ENCODE results near the gene TFB1M.
"Not testable (repeated sequence)": the region's sequence is repeated elsewhere in the genome, so short reads cannot be mapped to it uniquely, and the experiment has no call there.

DNA sequence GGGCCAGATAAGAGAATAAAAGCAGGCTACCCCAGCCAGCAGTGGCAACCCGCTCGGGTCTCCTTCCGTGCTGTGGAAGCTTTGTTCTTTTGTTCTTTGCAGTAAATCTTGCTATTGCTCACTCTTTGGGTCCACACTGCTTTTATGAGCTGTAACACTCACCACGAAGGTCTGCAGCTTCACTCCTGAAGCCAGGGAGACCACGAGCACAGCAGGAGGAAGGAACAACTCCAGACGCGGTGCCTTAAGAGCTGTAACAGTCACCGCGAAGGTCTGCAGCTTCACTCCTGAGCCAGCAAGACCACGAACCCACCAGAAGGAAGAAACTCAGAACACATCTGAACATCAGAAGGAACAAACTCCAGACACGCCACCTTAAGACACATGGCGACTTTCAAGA is 49.7 kb upstream of the TFB1M start:
- TF ChIP-seq, protein P1, sequence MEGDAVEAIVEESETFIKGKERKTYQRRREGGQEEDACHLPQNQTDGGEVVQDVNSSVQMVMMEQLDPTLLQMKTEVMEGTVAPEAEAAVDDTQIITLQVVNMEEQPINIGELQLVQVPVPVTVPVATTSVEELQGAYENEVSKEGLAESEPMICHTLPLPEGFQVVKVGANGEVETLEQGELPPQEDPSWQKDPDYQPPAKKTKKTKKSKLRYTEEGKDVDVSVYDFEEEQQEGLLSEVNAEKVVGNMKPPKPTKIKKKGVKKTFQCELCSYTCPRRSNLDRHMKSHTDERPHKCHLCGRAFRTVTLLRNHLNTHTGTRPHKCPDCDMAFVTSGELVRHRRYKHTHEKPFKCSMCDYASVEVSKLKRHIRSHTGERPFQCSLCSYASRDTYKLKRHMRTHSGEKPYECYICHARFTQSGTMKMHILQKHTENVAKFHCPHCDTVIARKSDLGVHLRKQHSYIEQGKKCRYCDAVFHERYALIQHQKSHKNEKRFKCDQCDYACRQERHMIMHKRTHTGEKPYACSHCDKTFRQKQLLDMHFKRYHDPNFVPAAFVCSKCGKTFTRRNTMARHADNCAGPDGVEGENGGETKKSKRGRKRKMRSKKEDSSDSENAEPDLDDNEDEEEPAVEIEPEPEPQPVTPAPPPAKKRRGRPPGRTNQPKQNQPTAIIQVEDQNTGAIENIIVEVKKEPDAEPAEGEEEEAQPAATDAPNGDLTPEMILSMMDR (IDR thresholded peaks at IDR 0.05; ENCODE audit: poor library complexity), result not testable (repeated sequence)
- TF ChIP-seq EZH2 (IDR thresholded peaks at IDR 0.05; ENCODE audit: borderline replicate concordance); EZH2phosphoT487 (IDR thresholded peaks at IDR 0.05; ENCODE audit: low read depth, severe bottlenecking, unreplicated experiment): not testable (repeated sequence)

Measured in hepatocyte (in vitro differentiated cells).